Endothelial cell of umbilical vein (primary cell): ENCODE measurements around the gene SLC37A1. TPM values are rescaled to one million over a fixed set of nuclear protein-coding genes. Genes with fewer than 3 reads are reported as not detected.

ENCODE experiments used
- BruUV-seq: library from RNA; stranded (reverse); fragments of 400-500 nt; replicated peaks from 2 replicates; lab custom pipeline; 2021; lab: Mats Ljungman, UMichigan
- CTCF ChIA-PET: fragments of 300-600, 350-600 bp; sonication (Branson Sonifier 250); formaldehyde crosslinking; loops from one replicate; lab custom pipeline; 2021; ENCODE audit warnings: antibody characterized with exemption, inconsistent platforms; lab: Charles Lee
- POLR2A ChIA-PET: fragments of 300-600, 350-600 bp; sonication (Branson Sonifier 250); formaldehyde crosslinking; loops from one replicate; lab custom pipeline; 2021; ENCODE audit warnings: antibody characterized with exemption, inconsistent platforms; lab: Charles Lee
- DNase-seq: peaks from one replicate; pipeline ENCODE4 v3.0.0-alpha.2; 2011; ENCODE audit warnings: low read depth, low spot score
- FAIRE-seq: peaks from 2 replicates; lab custom pipeline; 2011; peaks lifted over from hg19 to GRCh38; lab: Jason Lieb, UNC
- H2AFZ ChIP-seq: 2 replicates; pipeline ENCODE4 v1.6.0; 2012; ENCODE audit warnings: low read depth, low read length, control low read depth, inconsistent platforms
- H3K27ac ChIP-seq: 2 replicates; pipeline ENCODE4 v1.5.1; 2011; ENCODE audit warnings: low read depth, mild to moderate bottlenecking, control low read depth, low read length, moderate library complexity; ENCODE audit not compliant: insufficient read depth
- H3K27me3 ChIP-seq, 2 experiments: 2 replicates each; pipeline versions ENCODE4 v1.6.0 to v1.6.1; 2011; ENCODE audit warnings: low read length in 2 of 2, mixed read lengths in 1 of 2; ENCODE audit not compliant: control insufficient read depth in 2 of 2, insufficient read depth in 2 of 2
- H3K36me3 ChIP-seq, 2 experiments: 2 replicates in 1 of 2; 3 replicates in 1 of 2; pipeline ENCODE4 v1.5.1; 2011; ENCODE audit warnings: low read length in 2 of 2, mild to moderate bottlenecking in 1 of 2, moderate library complexity in 1 of 2; ENCODE audit not compliant: control insufficient read depth in 2 of 2, insufficient read depth in 2 of 2; ENCODE audit errors: extremely low read depth in 1 of 2
- H3K4me1 ChIP-seq: 3 replicates; pipeline ENCODE4 v1.5.1; 2011; ENCODE audit warnings: mild to moderate bottlenecking, low read length; ENCODE audit not compliant: control insufficient read depth, insufficient read depth; ENCODE audit errors: extremely low read depth
- H3K4me2 ChIP-seq: 2 replicates; pipeline ENCODE4 v1.6.1; 2011; ENCODE audit warnings: low read length, control low read depth, mixed read lengths; ENCODE audit not compliant: insufficient read depth
- H3K4me3 ChIP-seq, 3 experiments: fragments of 200-600 bp in 1 of 3; sonication (generic), shearing (Covaris generic) in 1 of 3; replicated peaks in 1 of 3; 2 replicates each; pipeline ENCODE4 v1.5.1; 2011 to 2016; ENCODE audit warnings: control low read depth in 3 of 3, low read length in 3 of 3, mild to moderate bottlenecking in 2 of 3, inconsistent platforms in 1 of 3, low read depth in 1 of 3, moderate library complexity in 1 of 3; ENCODE audit not compliant: insufficient read depth in 1 of 3
- H3K79me2 ChIP-seq: 2 replicates; pipeline ENCODE4 v1.6.0; 2012; ENCODE audit warnings: low read length, inconsistent platforms; ENCODE audit not compliant: control insufficient read depth, insufficient read depth
- H3K9ac ChIP-seq: replicated peaks from 2 replicates; pipeline ENCODE3; 2011; ENCODE audit warnings: low read length, control low read depth; ENCODE audit not compliant: insufficient read depth; ENCODE audit errors: extremely low read depth
- H3K9me1 ChIP-seq: replicated peaks from 3 replicates; pipeline ENCODE4 v1.6.0; 2011; ENCODE audit warnings: mild to moderate bottlenecking, low read length; ENCODE audit not compliant: control insufficient read depth, insufficient read depth; ENCODE audit errors: extremely low read depth
- H3K9me3 ChIP-seq: replicated peaks from 2 replicates; pipeline ENCODE4 v1.5.1; 2012; ENCODE audit warnings: low read length, inconsistent platforms; ENCODE audit not compliant: control insufficient read depth, insufficient read depth
- H4K20me1 ChIP-seq: replicated peaks from 2 replicates; pipeline ENCODE3; 2011; ENCODE audit warnings: mild to moderate bottlenecking, low read length; ENCODE audit not compliant: control insufficient read depth, insufficient read depth; ENCODE audit errors: extremely low read depth
- CTCF ChIP-seq, 2 donors: IDR thresholded peaks; 1 replicate in 1 of 2; 2 replicates in 1 of 2; pipeline ENCODE4 v1.5.1; 2011; ENCODE audit warnings: low read length in 2 of 2, mild to moderate bottlenecking in 2 of 2, moderate library complexity in 2 of 2, control low read depth in 1 of 2, inconsistent platforms in 1 of 2, low read depth in 1 of 2; ENCODE audit not compliant: insufficient read depth in 1 of 2; ENCODE audit errors: extremely low read depth in 1 of 2
- EZH2 ChIP-seq: IDR thresholded peaks from 2 replicates; pipeline ENCODE4 v1.6.1; 2012; ENCODE audit warnings: borderline replicate concordance, low read depth, mild to moderate bottlenecking, moderate library complexity, low read length, inconsistent platforms; ENCODE audit not compliant: severe bottlenecking
- FOS ChIP-seq: IDR thresholded peaks from 2 replicates; pipeline ENCODE4 v1.6.1; 2011; ENCODE audit warnings: mild to moderate bottlenecking, low read length, moderate library complexity, borderline replicate concordance; ENCODE audit not compliant: insufficient read depth
- GATA2 ChIP-seq: IDR thresholded peaks from 2 replicates; pipeline ENCODE4 v1.7.0; 2011; ENCODE audit warnings: low read depth, mild to moderate bottlenecking, moderate library complexity, mixed read lengths, low read length; ENCODE audit not compliant: insufficient read length, insufficient read depth
- JUN ChIP-seq: IDR thresholded peaks from 2 replicates; pipeline ENCODE4 v1.6.1; 2011; ENCODE audit warnings: borderline replicate concordance, low read depth; ENCODE audit not compliant: insufficient read length, insufficient read depth
- MAX ChIP-seq: IDR thresholded peaks from 2 replicates; pipeline ENCODE4 v1.6.1; 2011; ENCODE audit not compliant: insufficient read depth, insufficient read length
- MYC ChIP-seq: IDR thresholded peaks from one replicate; pipeline ENCODE4 v1.6.1; 2011; ENCODE audit warnings: mild to moderate bottlenecking, low read depth, low read length
- POLR2A ChIP-seq: IDR thresholded peaks from 2 replicates; pipeline ENCODE4 v1.6.1; 2012; ENCODE audit warnings: low read depth, mild to moderate bottlenecking, control low read depth, low read length
- POLR2AphosphoS5 ChIP-seq: IDR thresholded peaks from 2 replicates; pipeline ENCODE4 v1.6.1; 2012; ENCODE audit warnings: low read depth, mild to moderate bottlenecking, control low read depth, low read length, moderate library complexity; ENCODE audit not compliant: insufficient read depth
- dilution Hi-C: fragments of 300-500 bp; cut with MboI; formaldehyde crosslinking; loops from one replicate; pipeline ENCODE4 v1.15.0; 2019; ENCODE audit warnings: low sequenced_read_pairs; ENCODE audit not compliant: extremely low pct_ligation_motif_present
- intact Hi-C: fragments of 100-400 bp; cut with micrococcal nuclease; formaldehyde crosslinking; loops from one replicate; pipeline ENCODE4 v1.10.0; 2022
- polyA plus RNA-seq, 4 experiments: library from polyadenylated mRNA; depleted of rRNA in 3 of 4; stranded (reverse) in 3 of 4; unstranded in 1 of 4; fragments of >200 nt; gene quantifications; 2 replicates each; pipeline versions ENCODE4 v1.2.1 to v1.2.3, GENCODE V29; 2011 to 2012; ENCODE audit warnings: missing spikeins in 1 of 4
- total RNA-seq: library from RNA; stranded (reverse); gene quantifications from 2 replicates; pipeline ENCODE4 v1.2.3, GENCODE V29; 2021

The SLC37A1 gene
- total and polyA plus RNA-seq, 2 donors (not counting 3 experiments of a cell fraction or from before 2014, with no cell fraction given) = 4.7 to 7.6 TPM

- Histone ChIP-seq H3K36me3 (no peaks in the 10 kb centered on the region), H2AFZ (peak overlapping the region; percentile 64), H4K20me1 (no peaks in the 10 kb centered on the region), H3K9ac (no peak overlapping the region), H3K27ac (no peak overlapping the region), H3K27me3 (peaks cover 0 to 7% of the 10 kb centered on the region in 2 experiments), H3K9me1 (no peaks in the 10 kb centered on the region), H3K79me2 (no peaks in the 10 kb centered on the region), H3K4me1 (peaks cover 12% of the 10 kb centered on the region), H3K9me3 (no peaks in the 10 kb centered on the region), H3K4me3 (no peak overlapping the region), H3K4me2 (peak overlapping the region; percentile 3)
- ChIA-PET POLR2A (no interaction called here), CTCF (interaction anchor here (0.8 kb wide), 1 partner anchor 21 kb away, joined by 3 read pairs; no protein-coding TSS in a partner anchor)
- FAIRE-seq (peak; percentile 86), DNase-seq (peak; percentile 25)
- intact Hi-C loops = no loop called here
- dilution Hi-C loops = no loop called here
- no TSS peak for BruUV-seq
- TF ChIP-seq FOS (peak; percentile 56), CTCF (IDR thresholded peaks at IDR 0.05; ENCODE audit: extremely low read depth in 1 of 2, insufficient read depth in 1 of 2, low read depth in 1 of 2, low read length in 2 of 2) (no peak), JUN (no peak), MAX (no peak), MYC (no peak), EZH2 (no peak), GATA2 (no peak), POLR2A (no peak), POLR2AphosphoS5 (peak; percentile 24)
Measured at GRCh38 chr21:42474043-42474831, 39.4 kb upstream of the SLC37A1 start.
